Coronary artery (tissue), 2 donors: Measurements from ENCODE around the gene PRKCH.

Experiments
- DNase-seq: peaks from one replicate; pipeline ENCODE4 v3.0.0-alpha.2; 2017; ENCODE audit warnings: low spot score
- H3K27ac ChIP-seq, 2 donors: fragments of 200-600 bp; sonication (generic); one replicate each; pipeline ENCODE4 v1.5.1; 2016 to 2019
- H3K4me3 ChIP-seq: fragments of 200-600 bp; sonication (generic); 2 replicates; pipeline ENCODE4 v1.5.1; 2016; ENCODE audit warnings: mild to moderate bottlenecking, moderate library complexity
- CTCF ChIP-seq: fragments of 200-600 bp; sonication (generic); IDR thresholded peaks from one replicate; pipeline ENCODE4 v1.5.1; 2019; ENCODE audit warnings: antibody characterized with exemption

PRKCH gene

GRCh38 chr14:61557854-61558253 is 236.5 kb downstream of the PRKCH start:
- TF ChIP-seq CTCF, result no peak
- H3K27ac ChIP-seq, result no peak overlapping the region
- no peak for DNase-seq
- no peak overlapping the region for H3K4me3 ChIP-seq

- no peak for DNase-seq
- Histone ChIP-seq H3K4me3 (no peak overlapping the region), H3K27ac (no peak overlapping the region)
- TF ChIP-seq CTCF, result no peak
Observed at GRCh38 chr14:61558271-61558670, 236.9 kb downstream of the PRKCH start.

GRCh38 chr14:61559641-61560201 is 238.3 kb downstream of the PRKCH start:
- H3K4me3 ChIP-seq, result no peak overlapping the region
- TF ChIP-seq CTCF, result no peak
- H3K27ac ChIP-seq, result peak overlapping the region in 1 of 2 donors; percentile 76
- DNase-seq, result no peak

- no peak for DNase-seq
- H3K27ac ChIP-seq, result peak overlapping the region in 1 of 2 donors; percentile 76
- no peak for TF ChIP-seq CTCF
- H3K4me3 ChIP-seq, result no peak overlapping the region
Observed at GRCh38 chr14:61560323-61560722, 238.9 kb downstream of the PRKCH start.

GRCh38 chr14:61561104-61561503 is 239.7 kb downstream of the PRKCH start:
- Histone ChIP-seq H3K4me3 (no peak overlapping the region), H3K27ac (peak overlapping the region; percentile 76 to 77)
- no peak for TF ChIP-seq CTCF
- DNase-seq, result no peak

- DNase-seq, result peak; percentile 91
- H3K4me3 ChIP-seq, result no peak overlapping the region
- no peak for TF ChIP-seq CTCF
- H3K27ac ChIP-seq, result peak overlapping the region; percentile 76 to 77
Observed at GRCh38 chr14:61561657-61562276, 240.4 kb downstream of the PRKCH start.
